ENCODE data around the gene FAM240B.

The FAM240B gene

DNA sequence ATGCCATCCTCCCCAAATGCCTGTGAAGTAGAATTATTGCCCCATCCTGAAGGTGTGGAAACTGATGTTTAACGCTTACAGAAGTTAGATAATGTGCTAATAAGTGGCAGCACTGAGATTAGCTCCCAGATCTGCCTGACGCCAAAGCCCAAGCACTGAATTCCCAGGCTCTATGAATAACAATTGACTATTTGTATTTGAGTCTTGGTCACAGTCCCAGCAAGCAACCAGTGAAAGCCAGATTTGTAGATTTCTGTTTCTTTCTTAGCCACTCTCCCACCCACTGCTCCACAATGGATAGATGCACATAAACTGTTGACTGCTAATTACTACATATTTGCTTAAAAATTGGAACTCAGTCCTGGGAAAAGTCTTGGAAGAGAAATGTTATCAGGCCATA, 34.4 kb downstream of the FAM240B start:
- H3K4me3 Mint-ChIP-seq, result no peak overlapping the region
- peaks cover 43% of the 10 kb centered on the region for H3K27me3 Mint-ChIP-seq
- H3K4me1 Mint-ChIP-seq, result peaks cover 10% of the 10 kb centered on the region
- no peaks in the 10 kb centered on the region for H3K9me3 Mint-ChIP-seq
- no peak for DNase-seq
- ATAC-seq, result no peak
- no peak overlapping the region for H3K27ac Mint-ChIP-seq

DNA sequence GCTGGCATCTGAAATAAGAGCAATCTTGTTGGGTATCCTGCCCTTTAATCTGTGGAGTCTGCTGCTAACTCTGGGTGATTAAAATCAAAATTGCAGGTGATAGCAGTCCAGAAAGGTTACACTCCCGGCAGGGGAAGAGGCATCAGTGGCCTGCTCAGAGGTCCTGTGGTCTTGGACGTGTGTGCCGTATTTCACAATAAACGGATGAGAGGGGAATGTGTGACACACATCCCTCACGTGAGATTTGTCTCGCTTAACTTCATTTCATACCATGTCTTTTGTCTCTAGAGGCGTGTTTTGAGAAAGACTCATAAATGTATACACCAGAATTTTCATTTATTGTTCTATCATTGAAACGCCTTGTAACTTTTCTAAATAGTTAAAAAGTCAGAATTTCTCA, 36.6 kb downstream of the FAM240B start:
- Mint-ChIP-seq H3K4me3 (no peak overlapping the region), H3K27me3 (peaks cover 43% of the 10 kb centered on the region), H3K9me3 (no peaks in the 10 kb centered on the region), H3K4me1 (peaks cover 10% of the 10 kb centered on the region), H3K27ac (no peak overlapping the region)
- DNase-seq (no peak), ATAC-seq (no peak)

DNA sequence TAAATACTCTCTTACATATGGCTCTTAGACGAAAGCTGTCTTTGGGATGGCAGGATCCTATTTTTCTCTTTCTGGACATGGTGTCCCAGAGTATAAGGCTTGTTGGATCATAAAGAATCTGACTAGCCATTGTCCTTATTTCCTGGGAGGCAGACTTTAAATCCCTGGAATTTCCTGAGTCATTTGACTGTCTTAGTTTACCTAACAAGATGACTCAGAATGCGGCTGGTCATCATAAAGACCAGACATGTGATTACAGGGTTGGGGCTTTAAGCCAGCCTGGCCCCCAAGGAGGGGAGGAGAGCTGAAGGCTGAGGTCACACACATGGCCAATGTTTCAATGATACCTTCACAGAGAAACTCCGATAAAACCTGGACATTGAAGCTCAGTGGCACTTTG, 37.2 kb downstream of the FAM240B start:
- H3K27ac Mint-ChIP-seq, result no peak overlapping the region
- peaks cover 39% of the 10 kb centered on the region for H3K27me3 Mint-ChIP-seq
- DNase-seq (no peak), ATAC-seq (no peak)
- peaks cover 10% of the 10 kb centered on the region for H3K4me1 Mint-ChIP-seq
- no peaks in the 10 kb centered on the region for H3K9me3 Mint-ChIP-seq
- H3K4me3 Mint-ChIP-seq, result no peak overlapping the region

DNA sequence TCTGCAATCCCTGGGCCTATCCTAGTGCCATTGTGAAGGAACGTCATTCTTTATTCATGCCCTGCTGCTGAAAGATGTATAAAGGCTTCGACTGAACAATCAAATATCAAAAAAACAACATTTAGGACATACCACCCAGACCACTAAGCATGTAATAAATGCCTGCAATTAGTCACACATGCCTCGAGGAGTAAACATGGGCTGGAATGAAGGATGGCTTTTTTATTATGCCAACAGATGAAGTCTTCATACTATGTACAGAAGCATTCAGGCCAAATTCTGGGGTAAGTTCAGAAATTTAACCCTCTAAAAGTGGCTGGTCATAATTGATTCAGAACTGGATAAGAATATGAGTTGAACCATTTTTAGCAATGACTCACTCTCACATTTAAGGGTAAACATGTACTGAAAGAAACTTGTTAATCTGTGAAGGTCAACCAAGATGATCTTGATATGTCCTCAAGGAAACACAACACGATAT, 38.1 kb downstream of the FAM240B start:
- ATAC-seq (no peak), DNase-seq (no peak)
- no peak overlapping the region for H3K4me3 Mint-ChIP-seq
- no peaks in the 10 kb centered on the region for H3K9me3 Mint-ChIP-seq
- peaks cover 1% of the 10 kb centered on the region for H3K4me1 Mint-ChIP-seq
- H3K27ac Mint-ChIP-seq, result no peak overlapping the region
- peaks cover 39% of the 10 kb centered on the region for H3K27me3 Mint-ChIP-seq

DNA sequence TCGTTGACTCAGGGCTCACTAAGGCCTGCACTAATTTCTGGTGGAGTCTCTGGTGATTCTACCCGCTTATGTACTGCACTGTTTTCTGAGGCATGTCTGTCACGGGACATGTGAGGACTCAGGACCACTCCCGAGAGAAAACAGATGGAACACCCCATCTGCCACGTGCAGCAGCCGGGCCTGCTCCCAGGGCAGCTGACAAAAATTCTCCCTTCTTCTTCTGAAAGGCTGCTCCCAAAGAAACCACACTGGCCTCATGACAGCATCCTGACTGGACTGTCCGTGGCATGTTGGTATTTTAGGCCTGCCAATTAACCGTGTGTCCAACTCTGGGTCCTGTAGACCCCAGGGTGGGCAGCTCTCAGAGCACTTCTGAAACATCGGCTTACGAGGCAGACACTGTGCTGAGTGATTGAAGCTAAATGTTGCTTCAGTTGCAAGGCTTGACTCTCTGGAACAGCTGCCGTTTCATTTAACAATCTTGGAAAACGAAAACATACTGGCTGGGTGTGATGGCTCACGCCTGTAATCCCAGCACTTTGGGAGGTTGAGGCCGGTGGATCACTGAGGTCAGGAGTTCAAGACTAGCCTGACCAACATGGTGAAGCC, 39.0 kb downstream of the FAM240B start:
- H3K27me3 Mint-ChIP-seq, result peaks cover 38% of the 10 kb centered on the region

DNA sequence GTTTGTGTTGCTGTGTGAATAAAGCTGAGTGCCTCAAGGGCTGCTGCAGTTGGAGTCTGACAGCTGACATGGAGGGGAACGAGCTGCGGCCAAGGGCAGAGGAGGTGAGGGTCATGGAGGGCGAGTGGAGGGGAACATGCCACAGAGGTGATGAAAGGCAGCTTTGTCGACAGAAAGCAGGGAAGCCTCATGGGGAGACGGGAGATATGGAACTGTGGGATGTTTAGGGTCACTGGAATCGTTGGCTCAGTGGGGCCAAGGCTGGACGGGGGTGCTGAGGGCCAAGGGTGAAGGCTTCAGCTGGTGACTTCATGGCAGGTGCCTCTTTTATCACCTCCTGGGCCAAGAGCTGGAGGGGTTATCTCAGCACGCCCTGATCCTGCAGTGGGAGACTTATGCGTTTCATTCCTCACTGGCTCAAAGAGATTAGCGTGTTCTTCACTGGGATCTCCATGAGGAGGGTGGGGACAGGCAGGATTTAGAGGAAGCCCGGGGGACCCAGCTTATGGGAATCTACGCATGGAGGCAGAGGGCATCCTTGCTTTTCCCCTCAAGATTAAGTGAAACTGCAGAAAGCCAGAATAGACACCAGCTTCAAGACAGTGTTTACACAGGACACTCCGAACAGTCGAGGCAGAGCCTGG, 42.2 kb downstream of the FAM240B start:
- H3K9me3 Mint-ChIP-seq, result no peaks in the 10 kb centered on the region
- no peak overlapping the region for H3K4me3 Mint-ChIP-seq
- ATAC-seq (no peak), DNase-seq (no peak)
- H3K27ac Mint-ChIP-seq, result no peak overlapping the region
- H3K4me1 Mint-ChIP-seq, result peaks cover 4% of the 10 kb centered on the region
- H3K27me3 Mint-ChIP-seq, result peaks cover 41% of the 10 kb centered on the region

More for the DNA sequence above, 39.0 kb downstream of the FAM240B start:
- ATAC-seq (no peak), DNase-seq (no peak)
- Mint-ChIP-seq H3K9me3 (no peaks in the 10 kb centered on the region), H3K27ac (no peak overlapping the region), H3K4me3 (no peak overlapping the region), H3K4me1 (no peaks in the 10 kb centered on the region)

DNA sequence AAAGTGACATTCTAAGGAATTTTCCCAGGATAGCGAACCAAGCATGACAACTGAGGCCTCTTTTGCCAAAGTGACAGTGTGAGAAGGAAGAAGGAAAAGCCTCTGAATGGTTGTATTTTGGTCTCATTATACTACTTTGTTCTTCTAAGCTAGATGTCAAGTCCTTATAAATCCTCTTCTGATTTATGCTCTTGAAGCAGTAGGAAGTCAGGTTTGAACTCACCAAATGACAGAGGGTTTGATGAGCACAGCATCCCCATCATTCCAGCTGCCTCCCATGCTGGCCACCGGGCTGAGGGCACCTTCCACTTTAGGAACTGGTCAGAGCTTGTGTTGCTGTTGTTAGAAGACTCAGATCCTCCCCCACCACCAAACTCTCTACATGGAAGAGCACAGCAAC, 44.1 kb downstream of the FAM240B start:
- Mint-ChIP-seq H3K4me1 (peaks cover 15% of the 10 kb centered on the region), H3K9me3 (no peaks in the 10 kb centered on the region), H3K27me3 (peaks cover 41% of the 10 kb centered on the region), H3K4me3 (no peak overlapping the region), H3K27ac (no peak overlapping the region)
- no peak for ATAC-seq
- no peak for DNase-seq

DNA sequence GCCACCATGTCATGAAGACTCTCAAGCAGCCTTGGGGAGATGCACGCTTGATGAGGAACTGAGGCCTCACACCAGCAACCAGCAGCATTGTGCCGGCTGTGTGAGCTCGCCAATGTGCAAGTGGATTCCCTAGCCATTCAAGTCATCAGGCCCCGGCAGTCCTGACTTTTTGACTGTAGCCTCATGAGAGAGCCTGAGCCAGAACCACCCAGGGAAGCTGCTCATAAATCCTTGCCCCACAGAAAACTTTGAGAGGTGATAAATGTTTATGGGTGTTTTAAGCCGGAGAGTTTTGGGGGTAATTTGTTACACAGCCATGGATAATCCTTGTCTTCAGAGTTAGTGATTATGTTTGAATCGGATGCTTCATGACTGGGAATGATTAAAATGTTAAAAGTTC, 44.7 kb downstream of the FAM240B start:
- DNase-seq (no peak), ATAC-seq (no peak)
- H3K9me3 Mint-ChIP-seq, result no peaks in the 10 kb centered on the region
- peaks cover 15% of the 10 kb centered on the region for H3K4me1 Mint-ChIP-seq
- no peak overlapping the region for H3K27ac Mint-ChIP-seq
- H3K27me3 Mint-ChIP-seq, result peaks cover 41% of the 10 kb centered on the region
- H3K4me3 Mint-ChIP-seq, result no peak overlapping the region

DNA sequence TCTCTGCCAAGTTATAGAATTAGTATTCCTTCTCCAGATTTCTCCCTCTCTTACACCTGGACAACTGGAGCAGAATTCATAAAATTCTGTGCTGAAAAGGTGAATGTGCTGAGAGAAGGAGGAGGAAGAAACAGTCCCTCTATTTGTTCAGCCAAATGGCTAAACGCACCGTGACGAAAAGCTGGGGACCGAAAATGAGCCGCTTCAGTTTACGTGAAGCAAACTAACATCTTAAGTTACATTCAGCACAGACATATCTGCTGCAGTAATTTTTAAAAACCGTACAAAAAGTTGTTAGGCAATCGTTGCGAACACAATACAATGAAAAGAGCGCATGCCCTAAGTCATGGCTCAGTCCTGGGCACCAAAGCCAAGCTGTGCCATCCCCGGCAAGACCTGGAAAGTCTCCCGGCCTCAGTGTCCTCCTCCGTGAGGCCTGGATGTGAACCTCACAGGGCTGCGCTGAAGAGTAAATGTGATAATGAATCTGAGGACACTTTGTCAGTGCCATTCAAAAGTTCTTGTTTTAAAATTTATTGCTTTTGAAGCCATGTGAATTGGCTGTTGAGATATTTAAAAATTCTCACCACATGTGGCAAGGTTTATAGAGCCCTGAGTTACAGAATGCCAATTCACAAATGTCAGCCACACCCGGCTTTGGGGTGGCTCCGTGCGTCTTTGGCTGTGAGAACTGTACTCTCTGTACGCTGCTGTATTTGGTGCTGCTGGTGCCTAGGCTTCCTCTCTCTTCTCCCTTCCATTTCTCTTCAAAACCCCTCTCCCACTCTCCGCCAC, 46.3 kb downstream of the FAM240B start:
- Mint-ChIP-seq H3K9me3 (no peaks in the 10 kb centered on the region), H3K27ac (no peak overlapping the region), H3K27me3 (peaks cover 32% of the 10 kb centered on the region), H3K4me3 (no peak overlapping the region), H3K4me1 (peaks cover 15% of the 10 kb centered on the region)
- ATAC-seq (no peak), DNase-seq (no peak)

DNA sequence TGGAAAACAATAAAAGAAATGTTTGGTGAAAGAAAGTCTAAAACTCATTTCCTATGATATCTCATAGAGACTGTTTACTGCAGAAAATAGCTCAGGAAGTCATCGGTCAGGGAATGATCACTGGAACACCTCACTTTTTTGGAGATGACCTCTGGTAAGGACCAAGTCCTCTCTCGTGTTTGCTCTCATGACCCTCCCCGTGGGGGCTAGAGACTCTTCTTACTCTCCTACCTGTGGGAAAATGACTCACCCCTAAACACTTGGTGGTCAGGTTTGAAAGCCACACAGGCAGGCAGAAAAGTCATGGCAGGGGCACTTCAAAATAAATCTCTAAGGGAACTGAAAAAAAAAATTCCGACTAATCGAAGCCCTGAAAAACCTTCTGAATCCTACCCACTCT, 48.2 kb downstream of the FAM240B start:
- H3K27me3 Mint-ChIP-seq, result peaks cover 20% of the 10 kb centered on the region
- H3K27ac Mint-ChIP-seq, result no peak overlapping the region
- no peak overlapping the region for H3K4me3 Mint-ChIP-seq
- DNase-seq (no peak), ATAC-seq (no peak)
- no peaks in the 10 kb centered on the region for H3K9me3 Mint-ChIP-seq
- H3K4me1 Mint-ChIP-seq, result peaks cover 15% of the 10 kb centered on the region

DNA sequence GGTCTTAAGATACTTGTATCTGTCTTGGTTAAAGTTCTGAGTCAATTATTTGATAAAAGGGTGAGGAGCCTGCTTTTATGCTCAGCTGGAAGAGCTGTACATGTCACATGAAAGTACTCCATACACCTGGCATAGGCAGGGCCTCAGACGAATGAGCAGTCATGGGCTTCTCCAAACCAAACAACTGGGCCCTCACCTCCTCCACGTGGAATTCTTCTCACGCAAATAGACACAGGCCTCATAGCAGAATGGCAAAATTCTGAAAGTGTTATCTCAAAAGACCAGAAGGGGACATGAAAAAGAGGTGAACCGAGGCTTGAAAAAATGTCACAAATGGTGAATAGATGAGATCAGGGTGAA, 48.6 kb downstream of the FAM240B start:
- no peaks in the 10 kb centered on the region for H3K9me3 Mint-ChIP-seq
- H3K4me1 Mint-ChIP-seq, result peaks cover 15% of the 10 kb centered on the region
- no peak overlapping the region for H3K27ac Mint-ChIP-seq
- DNase-seq, result no peak
- no peak for ATAC-seq
- peaks cover 16% of the 10 kb centered on the region for H3K27me3 Mint-ChIP-seq
- H3K4me3 Mint-ChIP-seq, result no peak overlapping the region

DNA sequence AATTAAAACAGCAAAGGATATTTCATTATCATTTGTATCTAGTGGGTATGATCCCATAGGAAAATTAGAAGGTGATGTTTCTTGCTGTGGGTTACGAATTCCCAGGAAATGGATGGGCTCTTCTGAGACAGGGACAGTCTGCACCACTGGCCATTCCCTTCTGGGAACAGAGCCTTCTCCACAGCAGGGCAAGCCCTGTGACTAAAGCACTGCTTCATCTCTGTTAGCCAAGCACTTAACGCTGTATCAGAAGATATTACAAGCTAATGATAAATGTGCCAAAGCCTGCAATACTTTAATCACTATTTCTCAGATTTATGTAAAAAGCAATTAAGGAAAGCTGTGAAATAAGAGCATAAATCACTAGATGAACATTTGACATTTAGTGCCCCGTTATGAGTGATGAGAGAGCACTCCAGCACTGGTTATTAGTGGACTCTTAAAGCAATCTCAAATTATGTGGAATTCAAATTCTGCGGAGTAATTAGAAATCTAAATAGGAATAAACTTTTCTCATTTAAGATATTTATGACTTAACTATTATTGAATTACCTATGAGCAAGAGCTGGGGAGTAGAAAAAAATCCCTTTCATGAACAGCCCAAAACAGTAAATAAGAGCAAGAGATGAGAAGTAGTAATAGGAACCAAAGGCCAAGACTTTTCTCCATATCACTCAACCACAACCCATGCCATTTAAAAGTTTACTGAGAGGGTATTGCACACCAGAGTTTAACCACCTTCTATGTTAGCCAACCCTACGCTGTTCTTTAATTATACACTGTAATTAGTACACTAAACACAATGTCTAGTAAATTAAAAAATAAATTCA, 49.2 kb downstream of the FAM240B start:
- H3K27ac Mint-ChIP-seq, result no peak overlapping the region
- no peaks in the 10 kb centered on the region for H3K9me3 Mint-ChIP-seq
- H3K27me3 Mint-ChIP-seq, result peaks cover 11% of the 10 kb centered on the region
- H3K4me3 Mint-ChIP-seq, result no peak overlapping the region
- ATAC-seq (no peak), DNase-seq (no peak)
- H3K4me1 Mint-ChIP-seq, result peaks cover 15% of the 10 kb centered on the region

DNA sequence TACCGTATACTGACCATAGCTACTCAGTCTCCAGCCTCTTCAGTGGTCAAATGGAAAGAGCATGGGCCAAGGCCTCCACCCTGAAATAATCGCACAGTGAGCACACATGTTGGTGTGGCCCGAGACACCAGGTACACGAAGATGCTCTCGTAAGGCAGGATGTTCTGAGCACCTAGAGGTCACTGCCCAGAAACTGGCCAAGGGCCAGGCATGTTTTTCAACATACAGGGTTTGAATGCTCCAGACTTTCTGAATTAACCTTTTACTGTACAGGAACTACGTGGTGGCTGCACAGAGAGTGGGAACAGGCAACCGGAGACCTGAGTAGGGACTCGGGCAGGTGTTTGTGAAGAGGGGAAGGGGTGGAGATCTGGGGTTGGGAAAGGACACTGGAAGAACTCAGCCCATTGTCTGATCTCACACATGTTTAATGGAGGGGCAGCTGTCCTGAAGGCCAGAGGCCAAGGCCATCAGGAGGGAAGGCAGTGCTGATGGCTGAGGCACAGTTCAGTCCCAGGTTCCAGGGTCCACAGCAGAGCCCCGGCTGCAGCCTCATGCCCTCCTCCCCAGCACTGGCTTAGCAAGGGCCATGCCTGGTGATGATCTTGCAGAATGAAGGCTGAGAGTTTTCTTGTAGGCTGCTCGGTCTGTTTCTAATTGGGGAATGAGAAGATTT, 51.0 kb downstream of the FAM240B start:
- H3K4me1 Mint-ChIP-seq, result peaks cover 15% of the 10 kb centered on the region
- no peak for DNase-seq
- no peaks in the 10 kb centered on the region for H3K9me3 Mint-ChIP-seq
- no peak overlapping the region for H3K4me3 Mint-ChIP-seq
- no peak overlapping the region for H3K27ac Mint-ChIP-seq
- no peak for ATAC-seq
- peaks cover 3% of the 10 kb centered on the region for H3K27me3 Mint-ChIP-seq

DNA sequence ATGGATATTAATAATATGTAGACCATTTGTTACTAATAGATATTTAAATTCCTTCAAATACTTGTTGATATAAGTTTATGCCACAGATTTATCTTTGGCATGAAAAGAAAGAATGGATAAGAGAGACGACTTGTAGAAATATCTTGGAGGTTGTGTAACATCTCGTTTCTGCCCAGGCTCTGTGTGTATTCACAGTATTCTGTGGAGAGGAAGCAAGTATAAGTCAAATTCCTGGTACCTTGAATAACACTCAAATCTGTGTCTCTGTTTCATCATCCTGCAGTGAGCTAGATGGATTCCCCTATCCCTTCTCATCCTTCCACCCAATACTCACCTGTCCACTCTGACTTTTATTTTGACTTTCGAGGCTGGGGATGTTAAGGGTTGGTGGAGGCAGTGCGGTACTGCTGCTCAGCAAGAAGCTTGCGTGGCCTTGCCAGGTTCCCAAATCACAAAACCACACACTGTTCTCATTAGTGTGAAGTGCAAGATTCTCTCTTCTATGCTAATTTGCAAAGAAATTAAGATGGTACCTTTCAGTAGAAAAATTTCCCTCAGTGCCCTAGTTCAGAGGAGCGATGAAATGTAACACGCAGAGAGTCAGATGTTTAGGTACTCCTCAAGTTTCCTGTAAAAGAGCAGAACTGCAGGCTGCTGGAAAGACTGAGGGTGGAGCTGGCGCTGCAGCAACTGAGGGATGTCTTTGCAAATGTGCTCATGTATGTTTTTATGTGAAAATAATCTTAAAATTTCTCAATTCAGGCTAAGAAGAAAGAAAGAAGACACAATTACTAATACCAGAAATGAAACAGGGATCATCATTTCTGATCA, 57.0 kb downstream of the FAM240B start:
- no peaks in the 10 kb centered on the region for H3K9me3 Mint-ChIP-seq
- H3K27me3 Mint-ChIP-seq, result peaks cover 19% of the 10 kb centered on the region

More for the DNA sequence above, 57.0 kb downstream of the FAM240B start:
- no peak overlapping the region for H3K27ac Mint-ChIP-seq
- ATAC-seq (no peak), DNase-seq (no peak)
- no peaks in the 10 kb centered on the region for H3K4me1 Mint-ChIP-seq
- H3K4me3 Mint-ChIP-seq, result no peak overlapping the region
